VCaP (cell line): ENCODE data around the gene CIAO2B.

Experiments
- H3K27ac ChIP-seq: fragments of 450-650 bp; 2 replicates; pipeline ENCODE4 v1.5.1; 2017
- TF ChIP-seq, protein P1 (sequence below): fragments of 450-650 bp; conservative IDR thresholded peaks from 2 replicates; pipeline ENCODE4 v1.5.1; 2017; ENCODE audit warnings: mild to moderate bottlenecking, moderate library complexity

CIAO2B gene

DNA sequence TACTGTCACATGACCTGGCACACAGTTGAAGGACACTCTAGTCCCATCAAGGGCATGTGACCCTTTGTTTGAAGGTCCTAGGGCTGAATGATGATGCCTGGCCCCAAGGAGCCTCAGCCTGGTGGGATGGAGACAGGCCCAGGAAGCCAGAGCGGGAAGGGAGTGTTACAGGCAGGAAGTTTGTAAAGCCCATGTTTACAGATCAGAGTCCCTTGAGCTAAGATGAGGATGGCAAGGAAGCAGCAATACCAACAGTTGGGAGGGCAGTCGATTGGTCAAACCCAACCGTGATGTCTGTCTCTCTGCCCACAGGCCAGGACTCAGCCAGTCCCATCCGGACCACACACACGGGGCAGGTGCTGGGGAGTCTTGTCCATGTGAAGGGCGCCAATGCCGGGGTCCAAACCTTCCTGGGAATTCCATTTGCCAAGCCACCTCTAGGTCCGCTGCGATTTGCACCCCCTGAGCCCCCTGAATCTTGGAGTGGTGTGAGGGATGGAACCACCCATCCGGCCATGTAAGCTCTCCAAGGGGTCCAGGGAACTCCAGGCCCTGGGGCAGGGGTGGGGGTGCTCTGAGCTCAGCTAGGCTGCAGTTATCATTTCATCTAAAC, 3.6 kb upstream of the CIAO2B start:
- peak overlapping the region; percentile 20; the same call in 1 of the 2 replicates for H3K27ac ChIP-seq
- TF ChIP-seq, protein P1, sequence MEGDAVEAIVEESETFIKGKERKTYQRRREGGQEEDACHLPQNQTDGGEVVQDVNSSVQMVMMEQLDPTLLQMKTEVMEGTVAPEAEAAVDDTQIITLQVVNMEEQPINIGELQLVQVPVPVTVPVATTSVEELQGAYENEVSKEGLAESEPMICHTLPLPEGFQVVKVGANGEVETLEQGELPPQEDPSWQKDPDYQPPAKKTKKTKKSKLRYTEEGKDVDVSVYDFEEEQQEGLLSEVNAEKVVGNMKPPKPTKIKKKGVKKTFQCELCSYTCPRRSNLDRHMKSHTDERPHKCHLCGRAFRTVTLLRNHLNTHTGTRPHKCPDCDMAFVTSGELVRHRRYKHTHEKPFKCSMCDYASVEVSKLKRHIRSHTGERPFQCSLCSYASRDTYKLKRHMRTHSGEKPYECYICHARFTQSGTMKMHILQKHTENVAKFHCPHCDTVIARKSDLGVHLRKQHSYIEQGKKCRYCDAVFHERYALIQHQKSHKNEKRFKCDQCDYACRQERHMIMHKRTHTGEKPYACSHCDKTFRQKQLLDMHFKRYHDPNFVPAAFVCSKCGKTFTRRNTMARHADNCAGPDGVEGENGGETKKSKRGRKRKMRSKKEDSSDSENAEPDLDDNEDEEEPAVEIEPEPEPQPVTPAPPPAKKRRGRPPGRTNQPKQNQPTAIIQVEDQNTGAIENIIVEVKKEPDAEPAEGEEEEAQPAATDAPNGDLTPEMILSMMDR = no peak

DNA sequence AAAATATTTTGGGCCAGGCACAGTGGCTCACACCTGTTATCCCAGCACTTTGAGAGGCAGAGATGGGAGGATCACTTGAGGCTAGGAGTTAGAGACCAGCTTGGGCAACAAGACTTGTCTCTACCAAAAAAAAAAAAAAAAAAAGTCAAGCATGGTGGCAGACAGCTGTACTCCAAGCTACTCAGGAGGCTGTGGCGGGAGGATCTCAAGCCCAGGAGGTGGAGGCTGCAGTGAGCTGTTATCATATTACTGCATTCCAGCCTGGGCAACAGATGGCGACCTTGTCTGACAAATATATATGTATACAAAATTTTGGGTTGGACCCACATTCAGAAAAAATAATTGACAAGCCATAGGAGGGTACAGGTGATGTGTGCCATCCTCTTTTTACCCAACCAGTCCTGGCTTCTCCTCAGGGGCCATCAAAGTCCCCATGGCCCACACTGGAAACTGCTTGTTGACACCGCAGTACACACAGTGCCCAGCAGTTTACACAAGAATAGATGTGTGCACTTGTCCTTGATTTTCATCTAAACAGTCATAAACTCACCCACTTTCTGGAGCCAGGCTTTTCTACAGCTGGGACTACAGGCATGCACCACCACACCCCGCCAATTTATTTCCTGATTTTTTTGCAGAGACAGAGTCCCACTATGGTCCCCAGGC, 2.8 kb upstream of the CIAO2B start:
- peak overlapping the region; percentile 20; the same call in 1 of the 2 replicates for H3K27ac ChIP-seq
- TF ChIP-seq, protein P1 = no peak

DNA sequence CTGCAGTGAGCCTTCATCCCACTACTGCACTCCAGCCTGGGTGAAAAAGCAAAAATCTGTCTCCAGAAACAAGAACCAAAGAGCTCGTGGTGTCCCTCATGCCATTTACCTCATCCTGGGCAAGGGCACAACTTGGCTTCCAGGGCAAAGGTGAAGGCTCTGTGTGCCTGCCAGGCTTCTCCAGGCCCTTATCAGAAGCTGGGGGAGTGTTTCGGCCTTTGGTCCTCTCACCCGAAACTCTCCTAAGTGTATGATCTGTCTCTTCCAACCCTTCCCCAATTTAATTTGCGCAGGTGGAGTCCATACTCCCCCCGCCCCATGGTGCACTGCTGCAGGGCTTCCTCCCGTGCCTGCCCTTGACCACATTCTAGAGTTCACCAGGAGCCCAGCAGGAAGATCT, 2.3 kb upstream of the CIAO2B start:
- TF ChIP-seq, protein P1 = no peak
- no peak overlapping the region; the same call in 1 of the 2 replicates for H3K27ac ChIP-seq

DNA sequence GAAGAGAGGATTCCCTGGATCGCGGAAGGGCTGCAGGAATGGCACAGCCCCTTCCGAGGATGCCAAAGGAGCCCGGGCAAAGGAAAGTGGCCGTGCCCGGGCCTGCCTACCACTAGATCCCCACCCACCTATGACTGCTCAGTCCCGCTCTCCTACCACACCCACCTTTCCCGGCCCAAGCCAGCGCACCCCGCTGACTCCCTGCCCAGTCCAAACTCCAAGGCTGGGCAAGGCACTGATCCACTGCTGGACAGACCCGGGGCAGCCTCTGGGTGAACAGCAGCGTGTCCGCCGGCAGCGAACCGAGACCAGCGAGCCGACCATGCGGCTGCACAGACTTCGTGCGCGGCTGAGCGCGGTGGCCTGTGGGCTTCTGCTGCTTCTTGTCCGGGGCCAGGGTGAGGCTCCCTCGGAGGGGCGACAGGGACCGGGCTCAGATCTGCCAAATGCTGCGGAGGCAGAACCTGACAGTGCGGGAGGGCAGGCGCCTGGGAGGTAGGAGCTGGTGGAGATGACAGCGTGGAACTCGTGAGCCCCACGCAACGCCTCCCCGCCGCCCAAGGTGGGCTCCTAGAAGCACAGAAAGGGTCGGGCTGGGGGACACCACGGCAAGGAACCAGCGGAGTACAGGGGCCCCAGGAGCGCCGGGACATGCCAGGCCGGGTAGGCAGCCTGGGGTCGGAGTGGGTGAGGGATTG, 1.3 kb upstream of the CIAO2B start, which contains the start of gene CES2:
CES2 (plus strand) TSS at position 203 of the 698 bp plus-strand sequence; CDS start at position 323, 120 bp downstream.
- TF ChIP-seq, protein P1 = no peak
- peak within 1 kb of the TSS; percentile 78 for H3K27ac ChIP-seq

DNA sequence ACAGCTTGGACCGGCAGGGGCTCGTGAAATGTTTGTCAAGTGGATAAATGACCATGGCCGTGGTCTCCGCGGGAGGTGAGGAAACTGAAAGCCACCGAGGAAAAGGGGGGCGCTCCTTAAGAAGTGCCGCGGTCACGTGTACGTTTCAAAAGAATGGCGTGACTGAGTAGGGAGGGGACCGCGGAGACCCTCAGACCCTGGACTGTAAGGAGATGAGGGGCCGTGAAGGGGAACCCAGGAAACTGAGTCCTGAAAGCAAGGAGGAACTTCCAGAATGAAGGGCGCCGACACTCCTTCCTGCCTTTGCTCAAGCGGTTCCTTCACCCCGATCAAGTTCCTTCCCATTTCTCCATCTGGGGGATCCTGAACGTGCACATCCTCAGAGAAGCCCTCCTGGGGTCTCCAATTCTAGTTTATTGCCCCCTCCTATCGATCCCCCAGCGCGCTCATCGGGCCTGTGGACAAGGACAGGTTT, 674 bp upstream of the CIAO2B start:
- peak overlapping the region; percentile 78 for H3K27ac ChIP-seq

DNA sequence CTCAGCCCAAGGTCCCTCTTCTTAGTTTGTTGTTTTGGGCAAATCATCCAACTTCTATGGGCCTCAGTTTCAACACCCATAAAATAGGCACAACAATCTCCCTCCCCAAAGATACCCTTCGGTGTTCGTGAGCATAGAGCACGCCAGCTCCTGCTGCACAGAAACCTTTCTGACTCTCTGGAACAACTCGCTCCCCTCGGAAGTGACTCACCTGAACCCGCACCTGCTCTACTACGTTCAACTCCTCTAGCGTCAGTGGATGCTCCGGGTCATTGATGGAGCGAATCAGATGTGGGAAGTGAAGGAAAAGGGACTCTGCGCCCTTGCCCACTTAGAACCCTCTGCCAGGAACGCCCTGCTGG, 445 bp downstream of the CIAO2B start:
- TF ChIP-seq, protein P1 = no peak
- H3K27ac ChIP-seq = peak overlapping the region; percentile 78

DNA sequence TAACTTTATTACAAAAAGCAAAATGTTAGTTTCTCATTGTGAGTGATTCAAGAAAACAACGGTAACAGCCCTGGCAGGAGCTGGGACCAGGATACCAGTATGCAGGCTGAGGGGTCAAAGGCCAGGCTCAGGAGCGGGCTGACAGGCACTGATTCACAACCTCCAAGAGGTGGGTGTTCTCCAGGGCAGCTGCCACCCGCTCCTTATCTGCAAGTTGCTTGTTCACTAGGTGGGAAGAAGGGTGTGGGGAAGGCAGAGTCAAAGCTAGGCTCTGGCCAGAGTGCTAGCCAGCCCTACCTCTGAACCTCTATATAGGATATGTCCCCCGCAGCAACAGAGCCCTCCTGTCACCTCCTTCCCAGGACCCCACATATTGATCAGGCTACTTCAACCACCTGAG, 2.1 kb downstream of the CIAO2B start:
- TF ChIP-seq, protein P1 = no peak
- H3K27ac ChIP-seq = no peak overlapping the region
